Ovary (tissue), 3 donors: ENCODE data around the gene NF1.

Experiments used
- CTCF ChIP-seq, 3 donors: fragments of 450-650 bp in 2 of 3; fragments of 200-600 bp in 1 of 3; IDR thresholded peaks; one replicate each; pipeline versions ENCODE4 v1.5.1 to v1.8.0; 2016 to 2022; ENCODE audit warnings: antibody characterized with exemption in 3 of 3, mild to moderate bottlenecking in 1 of 3
- POLR2A ChIP-seq: fragments of 450-650 bp; IDR thresholded peaks from one replicate; pipeline ENCODE4 v1.6.1; 2017; ENCODE audit warnings: antibody characterized with exemption, mild to moderate bottlenecking, moderate library complexity
- donor health status: DM: no; HTN: no; CAD: no.

GRCh38 chr17:31236712-31237111 is 141.9 kb downstream of the NF1 start:
- TF ChIP-seq POLR2A (no peak), CTCF (IDR thresholded peaks at IDR 0.05) (no peak)
